WTC11 (cell line): ENCODE results near the gene GTF3C1. TPM values are rescaled to one million over a fixed set of nuclear protein-coding genes. Genes with fewer than 3 reads are reported as not detected.

Source experiments
- ATAC-seq: fragments of 200-7000 bp; cut with Tn5 transposase; 2 replicates; pipeline ENCODE4 v1.10.0; 2021; ENCODE audit warnings: mild to moderate bottlenecking, moderate library complexity
- CTCF ChIA-PET: fragments of 300-600 bp; sonication (Branson Sonifier 250); formaldehyde crosslinking; loops from one replicate; lab custom pipeline; 2021; ENCODE audit warnings: antibody characterized with exemption; lab: Charles Lee
- POLR2A ChIA-PET: fragments of 350-600 bp; sonication (Branson Sonifier 250); formaldehyde crosslinking; loops from one replicate; lab custom pipeline; 2021; ENCODE audit warnings: antibody characterized with exemption; lab: Charles Lee
- DNase-seq: peaks from one replicate; pipeline ENCODE4 v3.0.0; 2021; ENCODE audit warnings: low spot score
- H3K27ac Mint-ChIP-seq: 2 replicates; pipeline ENCODE4 v1.8.0; 2021; ENCODE audit warnings: mixed read lengths
- H3K27me3 Mint-ChIP-seq: 2 replicates; pipeline ENCODE4 v1.8.0; 2021; ENCODE audit warnings: low read depth, mild to moderate bottlenecking, moderate library complexity, mixed read lengths
- H3K36me3 Mint-ChIP-seq: 2 replicates; pipeline ENCODE4 v1.8.0; 2021; ENCODE audit warnings: mixed read lengths
- H3K4me1 Mint-ChIP-seq: 2 replicates; pipeline ENCODE4 v1.8.0; 2022; ENCODE audit warnings: mixed read lengths
- H3K4me3 Mint-ChIP-seq: 2 replicates; pipeline ENCODE4 v1.8.0; 2021; ENCODE audit warnings: mild to moderate bottlenecking, moderate library complexity, mixed read lengths
- H3K9me3 Mint-ChIP-seq: 2 replicates; pipeline ENCODE4 v1.8.0; 2021; ENCODE audit warnings: mixed read lengths
- AR ChIP-seq: fragments of 250-450 bp; sonication (Bioruptor Pico); IDR thresholded peaks from 2 replicates; pipeline ENCODE4 v1.9.0; 2021; ENCODE audit warnings: mild to moderate bottlenecking
- ATF1 ChIP-seq: sonication (generic); formaldehyde crosslinking; IDR thresholded peaks from 2 replicates; pipeline ENCODE4 v1.8.1; 2023; ENCODE audit warnings: mild to moderate bottlenecking, moderate library complexity, missing genetic modification reagents
- ESRRA ChIP-seq: sonication (generic); formaldehyde crosslinking; IDR thresholded peaks from 2 replicates; pipeline ENCODE4 v1.8.1; 2022; ENCODE audit warnings: mild to moderate bottlenecking, missing genetic modification reagents, borderline replicate concordance
- FOXP1 ChIP-seq: sonication (generic); formaldehyde crosslinking; IDR thresholded peaks from 2 replicates; pipeline ENCODE4 v1.8.0; 2022; ENCODE audit warnings: missing genetic modification reagents, mild to moderate bottlenecking, moderate library complexity, borderline replicate concordance
- GTF2I ChIP-seq: fragments of 250-450 bp; sonication (Bioruptor Pico); conservative IDR thresholded peaks from 2 replicates; pipeline ENCODE4 v1.4.0; 2021; ENCODE audit warnings: mild to moderate bottlenecking
- HMGA2 ChIP-seq: fragments of 250-450 bp; sonication (Bioruptor Pico); IDR thresholded peaks from 2 replicates; pipeline ENCODE4 v1.4.0; 2021; ENCODE audit warnings: mild to moderate bottlenecking, moderate library complexity
- HMGXB4 ChIP-seq: sonication (generic); formaldehyde crosslinking; IDR thresholded peaks from 2 replicates; pipeline ENCODE4 v1.8.1; 2023; ENCODE audit warnings: mild to moderate bottlenecking, moderate library complexity, missing genetic modification reagents
- MXD4 ChIP-seq: fragments of 250-450 bp; sonication (Bioruptor Pico); IDR thresholded peaks from 2 replicates; pipeline ENCODE4 v1.8.0; 2021; ENCODE audit warnings: mild to moderate bottlenecking, moderate library complexity, borderline replicate concordance
- NR1H2 ChIP-seq: sonication (generic); formaldehyde crosslinking; IDR thresholded peaks from 2 replicates; pipeline ENCODE4 v1.9.0; 2021; ENCODE audit warnings: mild to moderate bottlenecking, moderate library complexity, missing genetic modification reagents
- OVOL2 ChIP-seq: fragments of 250-450 bp; sonication (Bioruptor Pico); IDR thresholded peaks from 2 replicates; pipeline ENCODE4 v1.9.0; 2021; ENCODE audit warnings: mild to moderate bottlenecking, borderline replicate concordance
- SMAD4 ChIP-seq: sonication (generic); formaldehyde crosslinking; IDR thresholded peaks from 2 replicates; pipeline ENCODE4 v1.8.0; 2022; ENCODE audit warnings: mild to moderate bottlenecking, missing genetic modification reagents
- USF2 ChIP-seq: sonication (generic); formaldehyde crosslinking; IDR thresholded peaks from 2 replicates; pipeline ENCODE4 v1.8.1; 2023; ENCODE audit warnings: mild to moderate bottlenecking, missing genetic modification reagents, moderate library complexity
- ZNF138 ChIP-seq: sonication (generic); formaldehyde crosslinking; conservative IDR thresholded peaks from 2 replicates; pipeline ENCODE4 v1.8.1; 2022; ENCODE audit warnings: mild to moderate bottlenecking, moderate library complexity, missing genetic modification reagents
- ZNF219 ChIP-seq: sonication (generic); formaldehyde crosslinking; IDR thresholded peaks from 2 replicates; pipeline ENCODE4 v1.8.0; 2023; ENCODE audit warnings: missing genetic modification reagents, mild to moderate bottlenecking, borderline replicate concordance
- ZNF232 ChIP-seq: sonication (generic); formaldehyde crosslinking; IDR thresholded peaks from 2 replicates; pipeline ENCODE4 v1.8.0; 2022; ENCODE audit warnings: mild to moderate bottlenecking, missing genetic modification reagents
- ZNF416 ChIP-seq: fragments of 250-450 bp; sonication (Bioruptor Pico); IDR thresholded peaks from 2 replicates; pipeline ENCODE4 v1.9.0; 2021; ENCODE audit warnings: mild to moderate bottlenecking, inconsistent platforms
- ZNF512 ChIP-seq: sonication (generic); formaldehyde crosslinking; IDR thresholded peaks from 2 replicates; pipeline ENCODE4 v1.8.1; 2022; ENCODE audit warnings: missing genetic modification reagents, borderline replicate concordance
- ZSCAN18 ChIP-seq: fragments of 250-450 bp; sonication (Bioruptor Pico); IDR thresholded peaks from 2 replicates; pipeline ENCODE4 v2.1.2; 2022; ENCODE audit warnings: mild to moderate bottlenecking, moderate library complexity
- total RNA-seq: library from RNA; stranded (reverse); gene quantifications from 3 replicates; pipeline ENCODE4 v1.2.3, GENCODE V29; 2021

GTF3C1 gene
- total RNA-seq, 1 experiment from 2014 or later = 146 TPM

- no peaks in the 10 kb centered on the region for H3K27me3 Mint-ChIP-seq
- CTCF ChIA-PET = interaction anchor here (0.6 to 1.1 kb wide), 2 partner anchors 31 to 61 kb away, joined by 3 read pairs; no protein-coding TSS in a partner anchor
- H3K4me1 Mint-ChIP-seq = no peaks in the 10 kb centered on the region
- H3K9me3 Mint-ChIP-seq = no peaks in the 10 kb centered on the region
- no peak overlapping the region for H3K4me3 Mint-ChIP-seq
- no peak overlapping the region; the same call in 1 of the 2 replicates for H3K27ac Mint-ChIP-seq
- POLR2A ChIA-PET = no interaction called here
- TF ChIP-seq ZSCAN18 (CRISPR knock-in tag) (no peak), HMGXB4 (CRISPR knock-in tag) (no peak), NR1H2 (CRISPR knock-in tag) (no peak), ZNF512 (CRISPR knock-in tag) (no peak), AR (CRISPR knock-in tag) (no peak), ESRRA (CRISPR knock-in tag) (no peak), OVOL2 (no peak), ZNF138 (CRISPR knock-in tag) (no peak), MXD4 (CRISPR knock-in tag) (no peak), FOXP1 (no peak), SMAD4 (no peak)
- H3K36me3 Mint-ChIP-seq = peaks cover 3% of the 10 kb centered on the region; the same call in 1 of the 2 replicates
- DNase-seq (no peak), ATAC-seq (no peak)
Observed at GRCh38 chr16:27576729-27577128, 27.0 kb upstream of the GTF3C1 start.

- H3K4me1 Mint-ChIP-seq = no peaks in the 10 kb centered on the region
- TF ChIP-seq GTF2I (CRISPR knock-in tag) = no peak
- TF ChIP-seq HMGA2 (CRISPR knock-in tag) = no peak
- TF ChIP-seq ZNF232 = no peak
- no peak for TF ChIP-seq SMAD4
- no peak for TF ChIP-seq FOXP1
- TF ChIP-seq ZNF219 = no peak
- TF ChIP-seq NR1H2 (CRISPR knock-in tag) = no peak
- no peak for TF ChIP-seq USF2 (CRISPR knock-in tag)
- TF ChIP-seq ATF1 (CRISPR knock-in tag) = no peak
- no peak for TF ChIP-seq AR (CRISPR knock-in tag)
- no peak for TF ChIP-seq ZNF416 (CRISPR knock-in tag)
- TF ChIP-seq, all 79 proteins: peak for 0
- ATAC-seq (no peak), DNase-seq (no peak)
- ChIA-PET POLR2A (no interaction called here), CTCF (no interaction called here)
- no peak overlapping the region for H3K27ac Mint-ChIP-seq
- H3K9me3 Mint-ChIP-seq = no peaks in the 10 kb centered on the region
- H3K4me3 Mint-ChIP-seq = no peak overlapping the region
- no peaks in the 10 kb centered on the region for H3K36me3 Mint-ChIP-seq
- no peaks in the 10 kb centered on the region for H3K27me3 Mint-ChIP-seq
Observed at GRCh38 chr16:27572711-27573110, 23.0 kb upstream of the GTF3C1 start.
